GM21367 (cell line): Measurements from ENCODE around the gene TCFL5.

Source experiments
- ATAC-seq: cut with Tn5 transposase; IDR thresholded peaks from one replicate; pipeline ENCODE4 v1.9.1; 2021; ENCODE audit not compliant: unreplicated experiment

TCFL5 gene

DNA sequence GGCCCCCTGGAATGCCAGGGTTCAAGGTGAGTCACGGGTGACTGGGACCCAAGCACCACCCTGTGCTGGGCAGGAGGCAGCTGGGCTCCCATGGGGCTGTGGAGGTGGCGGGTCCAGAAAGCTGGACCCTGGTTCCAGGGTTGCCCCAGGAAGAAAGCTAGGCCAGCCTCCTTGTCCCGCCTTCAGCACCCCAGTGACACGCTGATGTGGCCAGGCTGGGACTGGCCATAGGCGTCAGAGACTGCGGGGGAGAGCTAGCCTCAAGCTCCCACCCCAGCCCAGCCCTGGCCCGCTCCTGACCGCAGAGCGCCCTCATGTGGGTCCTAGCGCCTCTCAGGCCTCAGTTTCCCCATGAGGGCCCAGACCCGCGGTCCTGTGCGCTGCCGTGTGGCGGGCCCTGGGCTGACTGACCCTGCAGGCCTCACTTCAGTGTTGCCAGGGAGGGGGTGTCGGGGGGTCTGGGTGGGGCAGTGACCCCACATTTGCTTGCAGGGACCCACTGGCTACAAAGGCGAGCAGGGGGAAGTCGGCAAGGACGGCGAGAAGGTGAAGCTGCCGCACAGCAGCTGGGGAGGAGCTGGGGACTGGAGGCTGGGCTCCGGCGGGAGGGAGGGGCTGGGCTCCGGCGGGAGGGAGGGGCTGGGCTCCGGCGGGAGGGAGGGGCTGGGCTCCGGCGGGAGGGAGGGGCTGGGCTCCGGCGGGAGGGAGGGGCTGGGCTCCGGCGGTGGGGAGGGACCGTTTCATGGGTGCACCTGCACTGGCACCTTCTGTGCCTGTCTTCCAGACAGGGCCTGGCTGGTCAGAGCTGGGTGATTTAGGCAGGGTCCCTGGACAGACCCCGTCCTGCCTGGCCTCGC lies 36.9 kb downstream of the TCFL5 start:
- no peak for ATAC-seq

DNA sequence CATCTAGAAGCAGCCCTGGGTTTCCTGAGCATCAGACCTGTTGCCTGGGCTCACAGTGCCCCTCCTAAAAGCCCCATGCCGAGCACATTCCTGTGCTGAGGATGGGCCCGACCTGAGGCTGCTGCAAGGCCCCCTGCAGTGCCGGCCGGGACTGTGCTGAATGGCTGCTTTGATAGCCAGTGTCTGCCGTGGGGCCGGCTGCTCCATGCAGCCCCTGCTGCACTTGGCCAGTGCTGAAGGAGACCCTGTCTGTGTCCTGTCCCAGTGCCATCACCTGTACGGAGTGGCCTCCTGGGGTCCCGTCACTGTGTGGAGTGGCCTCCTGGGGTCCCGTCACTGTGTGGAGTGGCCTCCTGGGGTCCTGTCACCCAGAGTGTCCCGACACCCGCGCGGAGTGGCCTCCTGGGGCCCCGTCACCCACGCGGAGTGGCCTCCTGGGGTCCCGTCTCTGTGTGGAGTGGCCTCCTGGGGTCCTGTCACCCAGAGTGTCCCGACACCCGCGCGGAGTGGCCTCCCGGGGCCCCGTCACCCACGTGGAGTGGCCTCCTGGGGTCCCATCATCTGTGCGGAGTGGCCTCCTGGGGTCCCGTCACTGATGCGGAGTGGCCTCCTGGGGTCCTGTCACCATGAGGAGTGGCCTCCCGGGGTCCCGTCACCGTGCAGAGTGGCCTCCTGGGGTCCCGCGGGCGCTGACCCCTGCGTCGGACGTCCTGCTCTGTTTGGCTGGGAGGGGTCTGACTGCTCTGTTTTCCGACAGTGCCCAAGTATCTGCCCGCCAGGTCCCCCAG lies 37.7 kb downstream of the TCFL5 start:
- ATAC-seq: no peak

DNA sequence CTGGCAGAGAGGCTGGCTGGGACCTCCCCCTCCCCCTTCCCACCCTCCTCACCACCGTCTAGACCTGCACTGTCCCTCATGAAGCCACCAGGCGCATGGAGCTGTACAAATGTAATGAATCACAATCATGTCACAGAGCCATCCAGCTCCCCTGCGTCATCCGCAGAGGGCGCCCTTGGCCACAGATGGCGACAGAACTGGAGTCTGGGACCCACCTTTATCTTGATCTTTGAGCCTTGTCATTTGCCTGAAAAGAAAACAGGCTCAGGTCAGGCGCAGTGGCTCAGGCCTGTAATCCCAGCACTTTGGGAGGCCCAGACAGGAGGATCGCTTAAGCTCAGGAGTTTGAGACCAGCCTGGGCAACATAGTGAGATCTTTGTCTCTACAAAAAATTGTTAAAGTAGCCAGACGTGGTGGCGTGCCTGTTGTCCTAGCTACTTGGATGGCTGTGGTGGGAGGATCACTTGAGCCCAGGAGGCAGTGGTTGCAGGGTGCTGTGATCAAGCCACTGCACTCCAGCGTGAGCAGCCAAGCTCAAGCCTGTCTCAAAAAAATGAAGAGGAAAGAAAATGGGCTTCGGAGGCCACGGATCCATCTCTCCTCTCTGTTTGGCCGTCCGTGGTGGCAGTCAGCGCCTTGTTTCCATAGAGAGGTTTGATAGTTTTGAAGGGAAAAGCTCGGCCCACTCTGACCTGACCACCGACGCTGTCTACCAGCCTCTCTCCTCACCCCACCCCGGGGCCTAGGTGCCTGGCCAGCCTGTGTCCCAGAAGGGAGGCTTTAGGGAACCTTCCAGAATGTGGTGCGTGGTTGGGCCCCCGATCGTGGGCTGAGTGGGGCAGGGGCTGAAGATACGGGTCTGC lies 38.6 kb downstream of the TCFL5 start:
- ATAC-seq: no peak

DNA sequence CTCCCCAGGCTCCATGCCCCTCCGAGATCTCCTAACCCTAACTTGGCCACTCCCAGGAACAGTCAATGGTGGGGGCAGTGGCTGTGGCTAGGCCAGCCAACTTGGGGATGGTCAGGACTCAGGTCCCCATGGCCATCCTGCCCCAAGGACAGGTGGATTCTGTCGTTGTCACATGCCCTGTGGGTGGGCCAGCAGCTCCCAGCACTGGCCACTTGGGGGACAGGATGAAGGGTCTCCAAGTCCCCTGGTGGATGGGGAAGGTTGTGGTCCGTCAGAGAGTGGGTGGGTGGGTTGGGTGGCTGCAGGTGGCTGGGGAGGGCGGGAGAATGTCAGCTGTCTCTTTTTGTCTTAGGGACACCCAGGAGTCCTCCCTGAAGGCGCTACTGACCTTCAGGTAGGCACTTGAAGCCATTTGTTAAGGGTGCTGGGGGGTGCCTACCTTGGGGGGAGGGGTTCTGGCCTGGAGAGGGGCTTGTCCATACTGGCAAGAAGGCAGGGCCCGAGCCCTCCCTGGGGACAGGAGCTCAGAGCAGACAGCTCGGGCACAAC lies 39.3 kb downstream of the TCFL5 start:
- ATAC-seq: no peak

DNA sequence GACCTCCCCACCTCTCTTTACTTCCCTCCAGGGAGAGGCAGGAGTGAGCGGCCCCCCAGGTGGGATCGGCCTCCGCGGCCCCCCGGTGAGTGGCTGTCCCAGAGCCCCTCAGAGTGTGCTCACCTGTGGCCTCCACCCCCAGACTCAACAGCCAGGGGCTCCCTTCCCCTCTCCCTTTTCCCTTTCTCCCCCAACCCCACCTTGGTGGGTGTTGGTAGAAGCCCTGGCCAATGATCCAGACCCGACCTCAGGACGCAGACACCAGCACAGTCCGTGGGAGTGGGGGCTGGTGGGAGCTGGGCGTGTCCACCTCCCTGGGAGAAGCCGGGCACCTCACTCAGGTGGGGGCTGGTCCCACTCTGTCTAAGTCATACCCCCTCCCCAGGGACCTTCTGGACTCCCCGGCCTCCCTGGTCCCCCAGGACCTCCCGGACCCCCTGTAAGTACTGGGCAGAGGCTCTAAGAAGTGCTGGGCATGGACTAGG lies 39.9 kb downstream of the TCFL5 start:
- ATAC-seq: no peak

- ATAC-seq: no peak
Observed at GRCh38 chr20:62820962-62821725, 40.5 kb downstream of the TCFL5 start.

GRCh38 chr20:62820208-62820961 lies 41.2 kb downstream of the TCFL5 start:
- ATAC-seq: no peak

DNA sequence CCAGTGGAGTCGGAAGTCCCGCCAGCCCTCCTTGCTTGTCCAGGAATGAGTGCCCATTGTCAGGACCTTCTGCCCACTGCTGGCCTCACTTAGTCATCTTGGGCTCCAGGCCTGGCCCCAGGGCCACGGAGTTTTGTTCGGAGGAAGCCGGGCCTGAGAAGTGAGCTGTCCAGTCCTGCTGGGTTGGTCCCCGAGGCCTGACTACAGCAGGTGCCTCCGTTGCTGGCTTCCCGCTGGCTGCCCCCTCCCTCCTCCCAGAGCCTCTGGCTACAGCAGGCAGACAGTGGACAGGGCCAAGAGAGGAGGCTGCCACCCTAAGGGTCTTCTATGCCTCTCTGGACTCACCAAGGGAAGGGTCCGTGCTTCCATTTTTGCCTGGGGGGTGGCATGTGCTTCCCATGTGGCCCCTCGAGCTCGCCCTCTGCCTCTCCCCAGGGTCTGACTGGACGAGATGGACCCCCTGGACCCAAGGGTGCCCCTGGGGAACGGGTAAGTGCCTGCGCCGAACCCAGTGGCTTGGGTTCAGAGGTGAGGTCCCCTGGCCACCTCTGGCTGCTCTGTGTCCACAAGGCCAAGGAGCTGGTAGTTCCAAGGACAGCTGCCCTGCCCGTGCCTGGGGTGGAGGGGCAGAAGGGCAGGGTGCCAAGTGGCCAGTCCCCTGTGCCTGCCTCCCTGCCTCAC lies 42.0 kb downstream of the TCFL5 start:
- no peak for ATAC-seq

- no peak for ATAC-seq
Observed at GRCh38 chr20:62818592-62819493, 42.8 kb downstream of the TCFL5 start.

GRCh38 chr20:62817975-62818591 lies 43.5 kb downstream of the TCFL5 start:
- ATAC-seq: no peak

GRCh38 chr20:62816884-62817873 lies 44.4 kb downstream of the TCFL5 start, which contains the start of gene COL9A3:
Gene COL9A3, plus strand, starts transcription at chr20:62817050. Its CDS starts 15 bp downstream, at chr20:62817065.
- no peak for ATAC-seq

GRCh38 chr20:62816031-62816883 lies 45.4 kb downstream of the TCFL5 start:
- no peak for ATAC-seq

- ATAC-seq: no peak
Observed at GRCh38 chr20:62815066-62815991, 46.3 kb downstream of the TCFL5 start.

GRCh38 chr20:62814709-62815065 lies 46.9 kb downstream of the TCFL5 start:
- no peak for ATAC-seq
